IMR-90 (cell line): ENCODE results near the gene PLXNC1. TPM values are rescaled to one million over a fixed set of nuclear protein-coding genes. Genes with fewer than 3 reads are reported as not detected.

Experiments used
- ATAC-seq: fragments of 200-7000 bp; cut with Tn5 transposase; 2 replicates; pipeline ENCODE4 v1.9.1; 2020; ENCODE audit warnings: low read depth, mild to moderate bottlenecking, moderate library complexity
- BruUV-seq: library from RNA; stranded (reverse); fragments of 400-500 nt; replicated peaks from 2 replicates; lab custom pipeline; 2021; lab: Mats Ljungman, UMichigan
- CTCF ChIA-PET: fragments of 300-600 bp; formaldehyde crosslinking; extraction: SDS; loops from one replicate; lab custom pipeline; 2021; ENCODE audit warnings: antibody characterized with exemption; lab: Yijun Ruan, JAX
- POLR2A ChIA-PET: fragments of 300-600 bp; sonication (Branson Sonifier 250); formaldehyde crosslinking; loops from one replicate; lab custom pipeline; 2022; ENCODE audit warnings: antibody characterized with exemption; ENCODE audit not compliant: unreplicated experiment; lab: Charles Lee
- DNase-seq: peaks from one replicate; pipeline ENCODE4 v3.0.0; 2013
- H2AFZ ChIP-seq: replicated peaks from 2 replicates; pipeline ENCODE3; 2013; ENCODE audit warnings: low read length, mild to moderate bottlenecking; ENCODE audit not compliant: poor library complexity
- H2AK5ac ChIP-seq: 2 replicates; pipeline ENCODE4 v1.6.1; 2013; ENCODE audit warnings: low read depth, low read length, inconsistent platforms
- H2AK9ac ChIP-seq: replicated peaks from 2 replicates; pipeline ENCODE3; 2013; ENCODE audit warnings: mild to moderate bottlenecking, low read depth, low read length, moderate library complexity; ENCODE audit not compliant: poor library complexity
- H2BK120ac ChIP-seq: 2 replicates; pipeline ENCODE4 v1.6.1; 2013; ENCODE audit warnings: low read depth, low read length, inconsistent platforms
- H2BK15ac ChIP-seq: 3 replicates; pipeline ENCODE4 v1.6.1; 2013; ENCODE audit warnings: low read depth, low read length, inconsistent platforms
- H2BK20ac ChIP-seq: 2 replicates; pipeline ENCODE4 v1.6.1; 2013; ENCODE audit warnings: low read depth, mild to moderate bottlenecking, inconsistent platforms, low read length, moderate library complexity
- H2BK5ac ChIP-seq: 2 replicates; pipeline ENCODE4 v1.6.1; 2013; ENCODE audit warnings: mild to moderate bottlenecking, low read depth, low read length, inconsistent platforms; ENCODE audit not compliant: poor library complexity, severe bottlenecking
- H3K14ac ChIP-seq: replicated peaks from 2 replicates; pipeline ENCODE4 v1.6.1; 2013; ENCODE audit warnings: low read depth, low read length, inconsistent platforms
- H3K18ac ChIP-seq: 2 replicates; pipeline ENCODE4 v1.6.1; 2013; ENCODE audit warnings: low read depth, low read length, control low read depth
- H3K23ac ChIP-seq: 2 replicates; pipeline ENCODE4 v1.6.1; 2013; ENCODE audit warnings: low read depth, low read length, inconsistent platforms
- H3K27ac ChIP-seq: 2 replicates; pipeline ENCODE4 v1.5.1; 2013; ENCODE audit warnings: mild to moderate bottlenecking, control low read depth, low read length; ENCODE audit not compliant: insufficient read depth
- H3K27me3 ChIP-seq: 2 replicates; pipeline ENCODE4 v1.6.1; 2013; ENCODE audit warnings: low read length; ENCODE audit not compliant: control insufficient read depth, insufficient read depth
- H3K36me3 ChIP-seq: 2 replicates; pipeline ENCODE4 v1.6.1; 2013; ENCODE audit warnings: low read length, mixed read lengths; ENCODE audit not compliant: control insufficient read depth, insufficient read depth
- H3K4ac ChIP-seq: 2 replicates; pipeline ENCODE4 v1.6.1; 2013; ENCODE audit warnings: low read depth, low read length, inconsistent platforms
- H3K4me1 ChIP-seq: 2 replicates; pipeline ENCODE4 v1.6.1; 2013; ENCODE audit warnings: low read length, mixed read lengths; ENCODE audit not compliant: control insufficient read depth, insufficient read depth
- H3K4me2 ChIP-seq: 2 replicates; pipeline ENCODE4 v1.6.1; 2013; ENCODE audit warnings: low read depth, mild to moderate bottlenecking, control low read depth, low read length, moderate library complexity
- H3K4me3 ChIP-seq: 2 replicates; pipeline ENCODE4 v1.5.1; 2013; ENCODE audit warnings: low read depth, mild to moderate bottlenecking, control low read depth, low read length, moderate library complexity; ENCODE audit not compliant: insufficient read depth
- H3K56ac ChIP-seq: 2 replicates; pipeline ENCODE4 v1.6.1; 2013; ENCODE audit warnings: low read length, inconsistent platforms; ENCODE audit not compliant: insufficient read depth; ENCODE audit errors: extremely low read depth
- H3K79me1 ChIP-seq, 2 experiments: 2 replicates each; pipeline ENCODE4 v1.6.1; 2013; ENCODE audit warnings: low read length in 2 of 2, inconsistent platforms in 1 of 2, low read depth in 1 of 2
- H3K9ac ChIP-seq: 2 replicates; pipeline ENCODE4 v1.6.1; 2013; ENCODE audit warnings: low read depth, low read length, control low read depth
- H3K9me1 ChIP-seq: 2 replicates; pipeline ENCODE4 v1.6.1; 2013; ENCODE audit warnings: low read length, inconsistent platforms; ENCODE audit not compliant: insufficient read depth
- H3K9me3 ChIP-seq: 2 replicates; pipeline ENCODE4 v1.6.1; 2013; ENCODE audit warnings: low read length; ENCODE audit not compliant: control insufficient read depth, insufficient read depth
- H4K20me1 ChIP-seq: 2 replicates; pipeline ENCODE4 v1.6.1; 2013; ENCODE audit warnings: low read length, inconsistent platforms; ENCODE audit not compliant: insufficient read depth
- H4K5ac ChIP-seq: 2 replicates; pipeline ENCODE4 v1.6.1; 2013; ENCODE audit warnings: mild to moderate bottlenecking, low read depth, low read length, control low read depth
- H4K8ac ChIP-seq, 2 experiments: 2 replicates each; pipeline ENCODE4 v1.6.1; 2013; ENCODE audit warnings: low read depth in 2 of 2, low read length in 2 of 2, control low read depth in 1 of 2, inconsistent platforms in 1 of 2
- H4K91ac ChIP-seq: 2 replicates; pipeline ENCODE4 v1.6.1; 2013; ENCODE audit warnings: low read depth, low read length, inconsistent platforms; ENCODE audit not compliant: insufficient read depth
- BHLHE40 ChIP-seq: fragments of 150-350 bp; IDR thresholded peaks from 2 replicates; pipeline ENCODE4 v1.6.1; 2016; ENCODE audit warnings: mild to moderate bottlenecking, low read depth, low read length
- CEBPB ChIP-seq: IDR thresholded peaks from 2 replicates; pipeline ENCODE4 v1.6.1; 2012; ENCODE audit warnings: low read depth, low read length, improper control_type of control experiment
- CHD1 ChIP-seq: IDR thresholded peaks from 2 replicates; pipeline ENCODE4 v1.6.1; 2012; ENCODE audit warnings: low read depth, low read length, improper control_type of control experiment
- CTCF ChIP-seq: conservative IDR thresholded peaks from 2 replicates; pipeline ENCODE4 v1.5.1; 2012; ENCODE audit warnings: mild to moderate bottlenecking, low read depth, low read length, improper control_type of control experiment
- ELK1 ChIP-seq: fragments of 150-350 bp; IDR thresholded peaks from 2 replicates; pipeline ENCODE4 v1.6.1; 2016; ENCODE audit warnings: low read depth, mild to moderate bottlenecking, low read length, moderate library complexity, borderline replicate concordance
- FOS ChIP-seq: fragments of 150-350 bp; IDR thresholded peaks from 2 replicates; pipeline ENCODE4 v1.6.1; 2016; ENCODE audit warnings: low read depth, low read length
- MAFK ChIP-seq: IDR thresholded peaks from 2 replicates; pipeline ENCODE4 v1.6.1; 2012; ENCODE audit warnings: low read depth, low read length, improper control_type of control experiment
- MAZ ChIP-seq: IDR thresholded peaks from 2 replicates; pipeline ENCODE4 v1.6.1; 2012; ENCODE audit warnings: low read depth, mild to moderate bottlenecking, low read length, improper control_type of control experiment, moderate library complexity, borderline replicate concordance
- MXI1 ChIP-seq: IDR thresholded peaks from 2 replicates; pipeline ENCODE4 v1.6.1; 2012; ENCODE audit warnings: low read depth, mild to moderate bottlenecking, low read length, moderate library complexity, borderline replicate concordance
- NFE2L2 ChIP-seq: fragments of 150-350 bp; IDR thresholded peaks from 2 replicates; pipeline ENCODE4 v1.6.1; 2016; ENCODE audit warnings: low read depth, mild to moderate bottlenecking, low read length
- POLR2A ChIP-seq: IDR thresholded peaks from 2 replicates; pipeline ENCODE4 v1.6.1; 2012; ENCODE audit warnings: mild to moderate bottlenecking, low read depth, low read length
- RAD21 ChIP-seq: IDR thresholded peaks from 2 replicates; pipeline ENCODE4 v1.6.1; 2012; ENCODE audit warnings: low read length, improper control_type of control experiment
- RCOR1 ChIP-seq: IDR thresholded peaks from 2 replicates; pipeline ENCODE4 v1.6.1; 2012; ENCODE audit warnings: mild to moderate bottlenecking, low read length, improper control_type of control experiment; ENCODE audit not compliant: insufficient replicate concordance
- RFX5 ChIP-seq: IDR thresholded peaks from 2 replicates; pipeline ENCODE4 v1.8.0; 2012; ENCODE audit warnings: low read depth, mild to moderate bottlenecking, low read length, moderate library complexity
- SMC3 ChIP-seq: fragments of 150-350 bp; IDR thresholded peaks from 2 replicates; pipeline ENCODE4 v1.6.1; 2016; ENCODE audit warnings: low read depth, mild to moderate bottlenecking, antibody characterized with exemption, low read length, moderate library complexity
- USF2 ChIP-seq: fragments of 150-350 bp; IDR thresholded peaks from 2 replicates; pipeline ENCODE4 v1.6.1; 2017; ENCODE audit warnings: mild to moderate bottlenecking, antibody characterized with exemption, low read length, low read depth
- WGBS, 2 experiments: methylation state at CpG; one replicate each; pipeline versions ENCODE4 v1.1.5 to v1.1.7; 2013; ENCODE audit warnings: missing lambda C conversion rate in 2 of 2; ENCODE audit not compliant: insufficient read length in 1 of 2; ENCODE audit errors: extremely low coverage in 2 of 2; 5-methylcytosine and 5-hydroxymethylcytosine counted together
- dilution Hi-C: fragments of 300-500 bp; cut with HindIII; formaldehyde crosslinking; loops from one replicate; pipeline ENCODE4 v1.14.3; 2018; ENCODE audit warnings: low sequenced_read_pairs; ENCODE audit not compliant: unreplicated experiment
- in situ Hi-C: fragments of 300-500 bp; cut with MboI; formaldehyde crosslinking; loops from 3 replicates; pipeline ENCODE4 v1.14.3; 2019; ENCODE audit warnings: low sequenced_read_pairs, inconsistent platforms, mixed read lengths
- intact Hi-C: fragments of 100-400 bp; cut with micrococcal nuclease; formaldehyde crosslinking; loops from 2 replicates; pipeline ENCODE4 v1.10.0; 2022
- polyA plus RNA-seq, 3 experiments: library from polyadenylated mRNA; depleted of rRNA; stranded (reverse); fragments of >200 nt; gene quantifications; 2 replicates each; pipeline ENCODE4 v1.2.3, GENCODE V29; 2012; ENCODE audit warnings: low replicate concordance in 1 of 3
- total RNA-seq: library from RNA; depleted of rRNA; stranded (reverse); fragments of >200 nt; gene quantifications from 2 replicates; pipeline ENCODE4 v1.2.3, GENCODE V29; 2012

PLXNC1 gene
- total and polyA plus RNA-seq, 2 of the 4 experiments (the other 2 are of a cell fraction) = 1.0 to 1.6 TPM

GRCh38 chr12:94271351-94271750 is 123.0 kb downstream of the PLXNC1 start:
- no peak overlapping the region for H3K23ac ChIP-seq
- in situ Hi-C loops = no loop called here
- ChIA-PET POLR2A (no interaction called here), CTCF (no interaction called here)
- H3K27ac ChIP-seq = no peak overlapping the region
- no peaks in the 10 kb centered on the region for H3K36me3 ChIP-seq
- no peak overlapping the region for H2AK9ac ChIP-seq
- H2BK120ac ChIP-seq = no peak overlapping the region
- no peak overlapping the region for H3K9ac ChIP-seq
- H2BK5ac ChIP-seq = no peak overlapping the region
- no peak overlapping the region for H3K4me2 ChIP-seq
- peaks cover 8% of the 10 kb centered on the region; the same call in 1 of the 2 replicates for H3K4me1 ChIP-seq
- DNase-seq (no peak), ATAC-seq (no peak)
- H3K27me3 ChIP-seq = no peaks in the 10 kb centered on the region
- no peak overlapping the region for H4K5ac ChIP-seq
- no TSS peak for BruUV-seq
- H3K14ac ChIP-seq = no peak overlapping the region
- H2BK20ac ChIP-seq = no peak overlapping the region
- no peak overlapping the region for H4K91ac ChIP-seq
- H3K4me3 ChIP-seq = no peak overlapping the region
- H4K8ac ChIP-seq = no peak overlapping the region
- H3K9me1 ChIP-seq = peaks cover 6% of the 10 kb centered on the region; the same call in 1 of the 2 replicates
- peak overlapping the region; percentile 27; the same call in 1 of the 2 replicates for H2AK5ac ChIP-seq
- H4K20me1 ChIP-seq = no peaks in the 10 kb centered on the region
- H3K79me1 ChIP-seq = no peaks in the 10 kb centered on the region
- no peak overlapping the region for H3K4ac ChIP-seq
- no peak overlapping the region for H2BK15ac ChIP-seq
- H3K56ac ChIP-seq = no peak overlapping the region
- no peak for TF ChIP-seq RAD21
- no peak for TF ChIP-seq RFX5
- no peak for TF ChIP-seq MAZ
- TF ChIP-seq RCOR1 = no peak
- no peak for TF ChIP-seq CEBPB
- TF ChIP-seq CHD1 = no peak
- no peak for TF ChIP-seq POLR2A
- TF ChIP-seq USF2 = no peak
- TF ChIP-seq ELK1 = no peak
- TF ChIP-seq MAFK = no peak
- TF ChIP-seq NFE2L2 = no peak
- no peak for TF ChIP-seq CTCF
- TF ChIP-seq BHLHE40 = no peak
- TF ChIP-seq SMC3 = no peak
- TF ChIP-seq FOS = no peak
- TF ChIP-seq MXI1 = no peak
- WGBS, 2 experiments = no CpG with 5 or more reads among the region's 6 CpGs
- intact Hi-C loops = no loop called here
- no peak overlapping the region for H2AFZ ChIP-seq
- H3K9me3 ChIP-seq = no peaks in the 10 kb centered on the region
- H3K18ac ChIP-seq = no peak overlapping the region
- dilution Hi-C loops = no loop called here
